Measurements from ENCODE around the gene TTLL9. TPM values are rescaled to one million over a fixed set of nuclear protein-coding genes. Genes with fewer than 3 reads are reported as not detected.

Gene TTLL9
- total and polyA plus RNA-seq, 7 donors = 0.15 to 1.1 TPM; not detected in 5

DNA sequence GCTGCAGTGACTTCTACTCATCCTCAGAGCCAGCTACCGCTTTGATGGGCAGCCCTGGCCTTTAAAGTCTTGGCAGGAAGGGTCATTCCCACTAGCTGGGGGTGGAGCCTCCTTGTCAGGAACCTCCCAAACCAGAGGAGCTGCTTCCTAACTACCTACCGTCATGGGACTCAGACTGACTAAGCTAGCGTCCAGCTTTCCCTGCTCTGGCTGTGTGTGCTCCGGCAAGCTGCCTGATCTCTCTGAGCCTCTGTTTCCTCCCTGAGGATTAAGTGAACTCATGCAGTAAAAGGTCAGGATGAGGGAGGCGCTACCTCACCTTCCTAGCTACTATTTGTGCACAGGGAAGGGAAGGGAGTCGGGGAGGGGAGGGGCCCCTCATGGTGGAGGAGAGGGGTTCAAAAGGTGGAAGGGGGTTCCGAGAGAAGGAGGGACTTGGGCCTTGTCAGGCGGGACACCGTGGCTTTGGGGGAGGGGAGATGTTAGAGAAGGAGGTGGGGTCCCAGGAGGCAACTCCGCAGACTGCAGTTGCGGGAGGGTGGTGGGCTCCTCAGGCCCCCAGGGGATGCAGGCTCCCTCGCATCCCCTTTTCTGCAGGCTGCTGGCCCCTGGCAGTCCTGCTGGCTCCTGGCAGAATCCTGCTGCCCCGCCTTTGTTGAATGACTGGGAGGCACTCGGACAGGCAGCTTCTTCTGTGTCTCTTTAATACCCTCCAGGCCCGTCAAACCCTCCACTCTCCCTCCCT, 9.9 kb upstream of the TTLL9 start:
- intact Hi-C loops (cut with DNase I) = no loop called here
- WGBS, 2 donors = 6 to 18% methylated on average over 15 of the region's 15 CpGs
- H3K27ac ChIP-seq = no peak overlapping the region

DNA sequence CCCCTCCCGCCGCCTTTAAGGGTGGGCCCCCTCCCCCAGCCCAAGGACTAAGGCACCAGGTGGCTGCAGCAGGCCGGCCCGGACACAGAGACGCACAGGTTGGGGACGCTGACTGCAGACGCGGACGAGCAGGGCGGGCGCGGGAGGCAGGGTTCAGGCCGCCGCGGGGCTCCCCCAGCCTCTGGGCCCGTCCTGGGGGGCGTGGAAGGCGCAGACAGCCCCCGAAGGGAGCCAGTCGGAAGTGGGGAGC, 9.4 kb upstream of the TTLL9 start:
- Histone ChIP-seq H3K4me1 (peaks cover 0 to 20% (median 17%) of the 10 kb centered on the region in 4 donors), H3K4me3 (peak overlapping the region; percentile 17 to 55 (median 46)), H3K27ac (peak overlapping the region in 2 of 4 donors; percentile 14), H3K27me3 (peaks cover 8 to 61% (median 39%) of the 10 kb centered on the region in 3 donors), H3K9me3 (no peaks in the 10 kb centered on the region), H3K36me3 (no peaks in the 10 kb centered on the region)
- 0% methylated on average over 20 of the region's 20 CpGs for WGBS, 2 donors
- TF ChIP-seq POLR2AphosphoS5 (IDR thresholded peaks at IDR 0.05) = no peak
- TF ChIP-seq EP300 (IDR thresholded peaks at IDR 0.05) = no peak
- TF ChIP-seq CTCF (IDR thresholded peaks at IDR 0.05) = no peak
- TF ChIP-seq POLR2A (IDR thresholded peaks at IDR 0.05) = no peak
- intact Hi-C loops (cut with DNase I) = no loop called here
- no peak for DNase-seq

More for the DNA sequence above, 9.9 kb upstream of the TTLL9 start:
- peaks cover 8 to 66% (median 39%) of the 10 kb centered on the region in 3 donors for H3K27me3 ChIP-seq
- H3K4me1 ChIP-seq = peaks cover 0 to 20% (median 17%) of the 10 kb centered on the region in 4 donors
- TF ChIP-seq POLR2A (IDR thresholded peaks at IDR 0.05) (no peak), POLR2AphosphoS5 (IDR thresholded peaks at IDR 0.05) (no peak), EP300 (IDR thresholded peaks at IDR 0.05) (no peak), CTCF (IDR thresholded peaks at IDR 0.05) (no peak)
- no peaks in the 10 kb centered on the region for H3K9me3 ChIP-seq
- DNase-seq = no peak
- peak overlapping the region; percentile 17 to 55 (median 46) for H3K4me3 ChIP-seq
- H3K36me3 ChIP-seq = no peaks in the 10 kb centered on the region

DNA sequence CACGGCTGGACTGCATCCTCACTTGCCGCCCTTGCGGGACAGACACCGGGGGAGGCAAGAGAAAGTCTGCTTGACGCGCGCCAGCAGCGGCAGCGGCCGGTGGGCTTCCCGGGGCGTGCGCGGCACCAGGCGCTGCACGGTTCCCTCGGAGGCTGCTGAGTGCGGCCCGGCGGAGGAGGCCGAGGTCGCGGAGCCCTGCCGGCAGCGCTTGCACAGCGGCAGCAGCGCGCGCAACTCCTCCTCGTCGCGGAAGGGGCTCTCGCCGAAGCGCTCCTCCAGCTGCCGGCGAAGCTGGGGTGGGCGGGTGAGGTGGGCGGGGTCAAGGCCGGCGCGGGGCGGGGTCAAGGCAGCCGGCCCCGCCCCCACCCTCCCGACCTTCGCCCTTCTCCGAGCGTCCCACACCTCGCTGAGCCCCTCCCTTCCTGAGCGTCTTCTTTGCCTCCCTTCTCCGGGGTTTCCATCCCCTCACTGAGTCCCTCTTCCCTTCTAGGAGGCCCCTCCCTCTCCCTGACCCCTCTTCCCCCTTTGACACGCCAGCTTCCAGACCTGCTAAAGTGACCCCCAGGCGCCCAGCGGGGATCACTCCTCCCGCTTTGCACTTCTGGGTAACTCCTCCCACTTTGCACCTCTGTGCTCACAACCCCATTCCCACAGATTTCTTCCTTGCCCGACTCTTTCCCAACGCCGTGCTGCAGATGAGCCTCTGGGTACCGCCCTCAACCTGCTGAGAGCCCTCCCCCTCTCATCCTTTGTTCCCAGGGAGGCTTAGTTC, 8.9 kb upstream of the TTLL9 start:
- intact Hi-C loops (cut with DNase I) = no loop called here
- DNase-seq = no peak
- WGBS, 2 donors = 3 to 8% methylated on average over 60 of the region's 60 CpGs
- Histone ChIP-seq H3K27ac (peak overlapping the region in 2 of 4 donors; percentile 14), H3K36me3 (no peaks in the 10 kb centered on the region), H3K4me3 (peak overlapping the region; percentile 17 to 55 (median 46)), H3K4me1 (peaks cover 0 to 20% (median 17%) of the 10 kb centered on the region in 4 donors), H3K27me3 (peaks cover 8 to 56% (median 39%) of the 10 kb centered on the region in 3 donors), H3K9me3 (no peaks in the 10 kb centered on the region)
- TF ChIP-seq EP300 (IDR thresholded peaks at IDR 0.05) (no peak), POLR2A (IDR thresholded peaks at IDR 0.05) (no peak), POLR2AphosphoS5 (IDR thresholded peaks at IDR 0.05) (no peak), CTCF (IDR thresholded peaks at IDR 0.05) (no peak)

DNA sequence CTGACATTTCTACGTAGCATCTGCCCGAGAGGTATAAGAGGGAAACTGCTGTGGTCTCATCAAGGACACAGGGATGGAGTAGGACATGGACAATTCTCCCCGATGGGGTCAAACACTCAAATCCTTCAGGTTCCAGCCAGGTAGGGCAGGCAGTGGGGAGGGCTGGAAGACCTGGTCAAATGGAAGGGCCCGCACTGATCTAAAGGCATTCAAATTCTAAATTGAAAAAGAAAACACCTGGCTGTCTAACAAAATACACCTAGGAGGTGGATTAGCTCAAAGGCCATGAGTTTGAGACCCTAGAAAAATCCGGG, 8.3 kb upstream of the TTLL9 start:
- H3K9me3 ChIP-seq = no peaks in the 10 kb centered on the region
- H3K4me3 ChIP-seq = no peak overlapping the region
- TF ChIP-seq POLR2A (IDR thresholded peaks at IDR 0.05) (no peak), POLR2AphosphoS5 (IDR thresholded peaks at IDR 0.05) (no peak), CTCF (IDR thresholded peaks at IDR 0.05) (no peak), EP300 (IDR thresholded peaks at IDR 0.05) (no peak)
- no peak overlapping the region for H3K27ac ChIP-seq
- intact Hi-C loops (cut with DNase I) = no loop called here
- H3K36me3 ChIP-seq = no peaks in the 10 kb centered on the region
- H3K27me3 ChIP-seq = peaks cover 8 to 51% (median 39%) of the 10 kb centered on the region in 3 donors
- 50 to 75% methylated on average over 5 of the region's 5 CpGs for WGBS, 2 donors
- DNase-seq = no peak
- peaks cover 0 to 20% (median 17%) of the 10 kb centered on the region in 4 donors for H3K4me1 ChIP-seq
